ENCODE measurements around the gene CREBL2. TPM values are rescaled to one million over a fixed set of nuclear protein-coding genes. Genes with fewer than 3 reads are reported as not detected.

Gene CREBL2
- total RNA-seq, 2 experiments from 2014 or later, result 3.4 to 4.3 TPM

DNA sequence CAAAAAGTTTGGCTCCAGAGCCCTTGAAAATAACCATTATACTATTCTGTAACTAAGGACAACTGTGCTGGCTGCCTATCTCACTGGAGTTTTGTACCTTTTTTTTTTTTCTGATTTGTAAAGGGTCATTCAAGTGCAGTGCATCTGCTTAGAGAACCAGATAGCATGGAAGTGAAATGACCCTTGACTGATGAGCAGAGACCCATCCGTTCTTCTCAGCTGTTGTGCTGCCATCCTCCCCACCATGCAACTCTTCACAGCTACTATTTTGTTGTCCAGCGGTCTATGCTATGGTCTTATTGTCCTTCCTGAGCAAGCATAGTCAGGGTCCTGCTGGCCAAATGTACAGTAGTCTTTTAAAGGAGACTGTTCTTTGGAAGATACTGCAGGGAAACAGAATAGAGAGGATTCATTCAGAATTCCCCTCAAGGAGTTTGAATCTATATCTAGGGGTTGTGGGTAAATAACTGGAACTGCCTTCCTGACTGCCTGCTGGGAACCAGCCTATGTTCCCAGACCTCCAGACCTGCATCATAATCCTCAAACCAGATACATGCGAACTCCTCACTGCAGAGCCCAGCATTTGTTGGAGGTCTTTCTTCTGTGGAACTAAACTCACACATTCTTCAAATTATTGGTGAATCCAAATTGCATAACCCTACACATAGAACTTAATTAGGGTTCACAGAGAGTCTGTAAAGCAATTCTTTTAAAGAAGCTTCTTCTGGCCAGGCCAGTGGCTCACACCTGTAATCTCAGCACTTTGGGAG is 43.2 kb downstream of the CREBL2 start:
- H2AFZ ChIP-seq (ENCODE audit: low read length), result no peak overlapping the region
- POLR2A ChIA-PET, result interaction anchor here (0.7 to 1.4 kb wide), 3 partner anchors 8 to 1613 kb away, joined by 3 read pairs; no protein-coding TSS in a partner anchor
- no peaks in the 10 kb centered on the region for H3K36me3 ChIP-seq (ENCODE audit: insufficient read depth, low read length)
- H3K79me2 ChIP-seq (ENCODE audit: insufficient read depth, low read depth, low read length), result no peaks in the 10 kb centered on the region
- no peak overlapping the region for H3K27ac ChIP-seq (ENCODE audit: low read depth, low read length, poor library complexity, severe bottlenecking)
- no peaks in the 10 kb centered on the region for H3K9me3 ChIP-seq (ENCODE audit: low read length)
- no TSS peak for BruUV-seq (replicated peaks)
- H4K20me1 ChIP-seq (ENCODE audit: insufficient read depth, low read length), result no peaks in the 10 kb centered on the region
- H3K4me3 ChIP-seq (ENCODE audit: low read depth, low read length, poor library complexity, severe bottlenecking), result no peak overlapping the region
- peaks cover 7% of the 10 kb centered on the region for H3K4me1 ChIP-seq (ENCODE audit: insufficient read depth, low read length, poor library complexity, severe bottlenecking)
- CTCF ChIA-PET (ENCODE audit: unreplicated experiment), result no interaction called here
- no peak for DNase-seq (ENCODE audit: low spot score)
- intact Hi-C loops (cut with micrococcal nuclease; ENCODE audit: unreplicated experiment), result loop anchor here (10.0 kb wide), 1 partner anchor 170 kb away; no protein-coding TSS in a partner anchor
- TF ChIP-seq, protein P1, sequence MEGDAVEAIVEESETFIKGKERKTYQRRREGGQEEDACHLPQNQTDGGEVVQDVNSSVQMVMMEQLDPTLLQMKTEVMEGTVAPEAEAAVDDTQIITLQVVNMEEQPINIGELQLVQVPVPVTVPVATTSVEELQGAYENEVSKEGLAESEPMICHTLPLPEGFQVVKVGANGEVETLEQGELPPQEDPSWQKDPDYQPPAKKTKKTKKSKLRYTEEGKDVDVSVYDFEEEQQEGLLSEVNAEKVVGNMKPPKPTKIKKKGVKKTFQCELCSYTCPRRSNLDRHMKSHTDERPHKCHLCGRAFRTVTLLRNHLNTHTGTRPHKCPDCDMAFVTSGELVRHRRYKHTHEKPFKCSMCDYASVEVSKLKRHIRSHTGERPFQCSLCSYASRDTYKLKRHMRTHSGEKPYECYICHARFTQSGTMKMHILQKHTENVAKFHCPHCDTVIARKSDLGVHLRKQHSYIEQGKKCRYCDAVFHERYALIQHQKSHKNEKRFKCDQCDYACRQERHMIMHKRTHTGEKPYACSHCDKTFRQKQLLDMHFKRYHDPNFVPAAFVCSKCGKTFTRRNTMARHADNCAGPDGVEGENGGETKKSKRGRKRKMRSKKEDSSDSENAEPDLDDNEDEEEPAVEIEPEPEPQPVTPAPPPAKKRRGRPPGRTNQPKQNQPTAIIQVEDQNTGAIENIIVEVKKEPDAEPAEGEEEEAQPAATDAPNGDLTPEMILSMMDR (conservative IDR thresholded peaks at IDR 0.05; ENCODE audit: low read length), result no peak
- TF ChIP-seq EZH2phosphoT487 (IDR thresholded peaks at IDR 0.05; ENCODE audit: borderline replicate concordance, low read depth, low read length), result no peak
- H3K9me2 ChIP-seq (ENCODE audit: insufficient read depth, low read length), result no peaks in the 10 kb centered on the region
- H3K4me2 ChIP-seq (ENCODE audit: low read length), result no peak overlapping the region

DNA sequence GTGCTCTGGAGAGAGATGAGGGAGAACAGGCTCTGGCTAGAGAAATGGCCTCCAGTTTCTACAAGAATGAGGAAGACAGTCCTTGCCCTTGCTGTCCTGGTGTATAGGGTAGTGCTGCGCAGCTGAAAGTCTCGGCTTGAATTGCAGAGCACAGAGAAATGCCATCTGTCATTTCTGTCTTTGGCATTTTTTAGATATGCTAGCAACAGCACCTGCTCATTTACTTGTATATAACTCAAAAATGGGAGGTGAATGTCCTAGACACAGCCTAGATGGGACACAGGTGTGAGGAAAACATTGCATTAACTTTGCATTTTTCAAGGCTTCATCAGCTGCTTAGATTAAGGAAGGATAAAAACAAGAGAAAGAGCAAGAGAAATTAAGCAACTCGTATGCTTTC is 48.5 kb downstream of the CREBL2 start:
- Histone ChIP-seq H3K4me1 (ENCODE audit: insufficient read depth, low read length, poor library complexity, severe bottlenecking) (peaks cover 7% of the 10 kb centered on the region), H3K9me2 (ENCODE audit: insufficient read depth, low read length) (no peaks in the 10 kb centered on the region), H3K9me3 (ENCODE audit: low read length) (no peaks in the 10 kb centered on the region), H3K36me3 (ENCODE audit: insufficient read depth, low read length) (no peaks in the 10 kb centered on the region), H3K79me2 (ENCODE audit: insufficient read depth, low read depth, low read length) (no peaks in the 10 kb centered on the region), H3K27ac (ENCODE audit: low read depth, low read length, poor library complexity, severe bottlenecking) (no peak overlapping the region), H4K20me1 (ENCODE audit: insufficient read depth, low read length) (no peaks in the 10 kb centered on the region), H3K4me2 (ENCODE audit: low read length) (no peak overlapping the region), H2AFZ (ENCODE audit: low read length) (no peak overlapping the region), H3K4me3 (ENCODE audit: low read depth, low read length, poor library complexity, severe bottlenecking) (no peak overlapping the region)
- POLR2A ChIA-PET, result interaction anchor here (0.6 kb wide), 2 partner anchors 119 to 298 kb away, joined by 4 read pairs; no protein-coding TSS in a partner anchor
- TF ChIP-seq, protein P1 (conservative IDR thresholded peaks at IDR 0.05; ENCODE audit: low read length), result no peak
- TF ChIP-seq EZH2phosphoT487 (IDR thresholded peaks at IDR 0.05; ENCODE audit: borderline replicate concordance, low read depth, low read length), result no peak
- no peak for DNase-seq (ENCODE audit: low spot score)
- CTCF ChIA-PET (ENCODE audit: unreplicated experiment), result no interaction called here
- intact Hi-C loops (cut with micrococcal nuclease; ENCODE audit: unreplicated experiment), result no loop called here
- BruUV-seq (replicated peaks), result no TSS peak

Data from OCI-LY7 (cell line).